HT-29 (cell line): ENCODE data around the gene FBXW11. TPM values are rescaled to one million over a fixed set of nuclear protein-coding genes. Genes with fewer than 3 reads are reported as not detected.

Source experiments
- DNase-seq: peaks from one replicate; pipeline ENCODE4 v3.0.0-alpha.2; 2015; ENCODE audit warnings: low spot score
- total RNA-seq: library from RNA; depleted of rRNA; stranded (reverse); fragments of >200 nt; shearing (Covaris generic); gene quantifications from 2 replicates; pipeline ENCODE4 v1.2.3, GENCODE V29; 2014

The FBXW11 gene
- total RNA-seq, 1 experiment from 2014 or later: 30.4 TPM

DNA sequence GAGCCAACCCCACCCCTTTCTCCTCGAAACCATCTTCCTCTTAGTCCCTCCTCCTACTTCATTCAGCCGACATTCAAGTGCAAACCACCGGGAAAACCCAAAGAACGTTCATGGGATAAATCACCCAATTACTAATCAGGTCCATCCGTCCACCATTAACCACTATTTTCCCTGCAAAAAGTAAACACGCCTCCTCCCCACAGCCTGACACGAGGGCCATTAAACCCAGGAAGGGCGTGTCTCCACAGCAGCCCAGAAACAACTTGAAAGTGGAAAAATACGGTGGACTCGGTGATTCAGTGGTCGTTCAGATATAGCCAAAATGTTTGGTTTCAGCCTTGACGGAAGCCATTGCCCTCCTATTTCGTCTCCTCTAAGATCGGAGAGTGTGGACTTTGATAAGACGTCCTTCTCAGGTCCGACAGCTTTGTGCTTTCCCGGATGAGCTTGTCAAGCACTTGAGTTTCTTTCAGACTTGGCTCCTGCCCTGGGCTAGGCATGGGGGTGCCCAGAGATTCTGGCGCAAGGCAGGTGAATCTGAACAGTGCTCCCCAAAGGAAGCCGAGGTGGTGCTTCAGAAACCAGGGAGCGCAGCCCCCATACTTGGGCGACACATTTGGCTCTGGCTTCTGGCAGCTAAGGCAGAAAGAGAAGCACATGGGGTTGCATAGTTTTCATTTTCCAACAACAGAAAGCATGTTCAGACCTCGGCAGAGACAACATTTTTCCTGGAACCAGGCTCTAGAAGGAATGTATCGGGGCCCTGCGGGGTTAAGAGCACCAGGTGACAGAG lies 164.3 kb downstream of the FBXW11 start:
- no peak for DNase-seq

DNA sequence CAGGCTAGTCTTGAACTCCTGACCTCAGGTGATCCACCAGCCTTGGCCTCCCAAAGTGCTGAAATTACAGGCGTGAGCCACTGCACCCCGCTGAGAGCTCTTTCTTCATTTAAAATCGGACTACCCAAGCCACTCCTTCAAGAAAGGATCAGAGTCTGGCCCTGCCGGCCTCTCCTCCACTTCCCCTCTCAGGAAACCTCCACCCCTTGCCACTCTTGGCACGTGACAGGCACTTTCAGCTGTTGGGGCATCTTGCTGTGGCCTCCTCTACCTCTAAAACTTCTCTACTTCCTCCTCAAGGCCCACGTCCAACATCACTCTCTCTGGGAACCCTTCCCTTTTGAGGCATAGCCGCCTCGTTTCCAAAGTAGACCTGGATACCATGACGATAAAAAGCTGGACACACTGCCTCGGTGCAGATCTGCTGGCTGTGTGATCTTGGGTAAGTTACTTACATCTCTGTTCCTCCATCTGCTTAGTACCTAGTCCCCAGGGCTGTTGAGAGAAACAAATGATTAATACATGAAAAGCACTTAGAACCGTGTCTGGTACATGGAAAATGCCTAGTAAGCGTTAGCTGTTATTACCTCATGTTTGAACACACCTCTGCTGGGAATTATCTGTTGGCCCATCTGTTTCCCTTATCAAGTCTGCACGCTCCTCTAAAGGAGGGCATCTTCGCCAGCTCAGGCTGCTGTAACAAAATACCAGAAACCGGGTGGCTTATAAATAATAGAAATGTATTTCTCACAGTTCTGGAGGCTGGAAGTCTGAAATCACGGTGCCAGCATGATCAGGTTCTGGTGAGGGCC lies 165.5 kb downstream of the FBXW11 start:
- DNase-seq: no peak

DNA sequence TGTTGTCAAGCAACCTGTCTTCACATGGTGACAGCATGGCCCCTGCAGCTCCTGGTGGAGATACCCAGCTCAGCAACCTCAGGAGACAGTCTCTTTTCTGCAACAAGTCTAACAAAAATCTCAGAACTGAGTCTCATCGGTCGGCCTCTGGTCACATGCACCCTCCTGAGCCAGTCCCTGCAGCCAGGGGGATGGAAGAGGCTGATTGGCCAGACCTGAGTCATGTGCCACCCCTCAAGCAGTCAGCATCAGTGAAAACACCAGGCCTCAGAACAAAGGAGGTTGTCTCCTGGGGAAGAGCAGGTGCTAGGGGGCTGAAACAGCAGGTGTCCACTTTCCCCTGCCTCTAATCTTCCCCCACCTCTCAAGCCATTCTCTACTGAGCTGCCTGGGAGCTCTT lies 166.4 kb downstream of the FBXW11 start:
- DNase-seq: no peak

DNA sequence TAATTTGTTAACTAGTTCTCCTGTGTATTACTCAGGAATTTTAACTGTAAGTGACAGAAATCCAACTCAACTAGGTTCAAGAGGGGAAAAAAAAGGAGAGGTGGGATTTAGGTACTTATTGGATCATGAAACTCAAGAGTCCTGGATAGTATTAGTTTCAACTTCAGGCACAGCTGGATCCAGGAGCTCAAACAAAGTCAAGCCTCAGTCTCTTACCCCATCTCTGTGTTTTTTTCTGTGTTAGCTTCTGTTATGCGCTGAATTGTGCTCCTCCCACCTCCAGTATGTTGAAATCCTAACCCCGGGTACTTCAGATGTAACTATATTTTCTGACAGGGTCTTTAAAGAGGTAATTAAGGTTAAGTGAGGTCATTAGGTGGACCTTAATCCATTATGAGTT lies 167.3 kb downstream of the FBXW11 start:
- DNase-seq: no peak

DNA sequence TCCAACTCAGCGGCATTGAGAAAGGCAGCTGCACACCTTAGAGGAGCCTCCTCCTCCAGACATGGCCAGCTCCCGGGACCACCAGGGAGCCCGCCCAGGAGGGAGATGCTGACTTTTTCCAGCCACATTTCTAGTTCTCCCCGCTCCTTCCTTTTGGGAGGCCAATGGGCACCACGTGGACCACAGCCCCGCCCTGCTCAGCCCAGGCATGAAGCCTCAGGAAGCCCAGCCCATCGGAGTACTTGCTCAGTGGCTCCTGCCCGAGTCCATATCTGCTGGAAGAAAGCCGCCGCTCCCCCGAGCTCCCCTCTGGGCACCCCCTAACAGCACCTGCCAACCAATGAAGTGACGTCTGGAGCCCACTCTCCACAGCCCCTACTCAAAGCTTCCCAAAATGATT lies 168.4 kb downstream of the FBXW11 start:
- DNase-seq: no peak

DNA sequence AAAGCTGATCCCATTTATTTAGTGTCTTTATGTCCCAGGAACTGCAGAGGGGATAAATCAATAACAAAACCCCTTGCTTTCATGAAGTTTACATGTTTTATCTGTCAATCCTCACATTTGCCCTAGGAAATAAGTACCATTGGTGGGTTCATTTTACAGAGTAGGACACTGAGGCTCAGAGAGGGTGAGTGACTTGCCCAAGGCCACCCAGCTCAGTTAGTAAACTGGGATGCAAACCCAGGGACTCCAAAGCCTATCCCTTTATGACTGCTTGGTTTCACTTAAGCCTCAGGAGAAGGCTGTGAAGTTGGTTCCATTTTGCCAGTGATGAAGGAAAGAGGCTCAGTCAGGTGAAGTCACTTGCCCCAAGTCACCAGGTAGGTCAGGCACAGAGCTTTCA lies 168.9 kb downstream of the FBXW11 start:
- no peak for DNase-seq

DNA sequence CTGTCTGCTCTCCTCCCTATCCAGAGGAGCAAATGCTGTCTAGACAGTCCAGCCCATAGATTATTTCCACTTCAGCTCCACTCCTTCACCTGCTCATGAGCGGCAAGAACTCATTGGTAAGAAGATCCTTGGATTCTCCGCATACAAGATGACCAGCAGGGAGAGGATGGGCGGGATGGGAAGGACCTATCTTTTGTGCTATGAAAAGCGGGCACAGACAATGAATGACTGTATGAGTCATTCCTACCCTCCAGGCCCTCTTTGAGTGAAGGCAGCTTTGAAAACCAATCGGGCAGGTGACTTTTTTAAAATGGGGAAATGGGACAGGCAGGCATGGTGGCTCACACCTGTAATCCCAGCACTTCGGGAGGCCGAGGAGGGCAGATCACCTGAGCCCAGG lies 171.4 kb downstream of the FBXW11 start:
- DNase-seq: no peak

DNA sequence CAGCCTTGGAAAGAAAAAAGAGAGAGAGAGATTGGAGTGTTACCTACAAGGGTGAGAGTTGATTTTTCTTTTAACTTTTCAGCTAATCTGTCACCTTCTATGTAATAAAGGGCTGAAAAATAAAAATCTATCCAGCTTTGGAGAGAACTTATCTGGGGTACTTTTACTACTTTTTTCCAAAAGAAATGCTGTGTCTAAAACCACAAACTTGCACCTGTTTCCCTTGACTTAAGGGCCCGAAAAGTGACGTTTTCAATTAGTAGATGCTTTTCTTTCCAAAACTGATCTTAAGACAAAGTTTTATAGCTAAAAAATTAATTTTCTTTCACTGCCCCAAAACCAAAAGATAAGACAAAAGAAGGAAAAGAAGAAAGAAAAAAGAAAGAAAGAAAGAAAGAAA lies 172.0 kb downstream of the FBXW11 start:
- DNase-seq: no peak

DNA sequence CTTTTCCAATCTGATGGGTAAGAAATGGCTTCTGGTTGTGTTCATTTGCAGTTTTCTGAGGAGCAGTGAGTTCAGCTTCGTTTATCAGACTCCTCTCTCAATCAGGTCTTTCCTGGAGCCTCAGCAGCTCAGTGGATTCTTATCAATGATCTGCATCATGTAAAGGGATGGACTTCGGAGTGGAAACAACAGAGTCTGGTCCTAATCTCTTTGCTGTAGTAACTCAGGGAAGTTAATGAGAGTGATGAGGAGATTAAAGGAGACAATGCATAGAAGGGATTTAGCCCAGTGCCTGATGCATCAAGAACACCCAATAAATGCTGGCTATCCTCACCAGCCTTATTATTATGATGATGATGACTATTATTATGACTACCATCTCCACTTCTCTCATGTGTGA lies 173.7 kb downstream of the FBXW11 start:
- no peak for DNase-seq

DNA sequence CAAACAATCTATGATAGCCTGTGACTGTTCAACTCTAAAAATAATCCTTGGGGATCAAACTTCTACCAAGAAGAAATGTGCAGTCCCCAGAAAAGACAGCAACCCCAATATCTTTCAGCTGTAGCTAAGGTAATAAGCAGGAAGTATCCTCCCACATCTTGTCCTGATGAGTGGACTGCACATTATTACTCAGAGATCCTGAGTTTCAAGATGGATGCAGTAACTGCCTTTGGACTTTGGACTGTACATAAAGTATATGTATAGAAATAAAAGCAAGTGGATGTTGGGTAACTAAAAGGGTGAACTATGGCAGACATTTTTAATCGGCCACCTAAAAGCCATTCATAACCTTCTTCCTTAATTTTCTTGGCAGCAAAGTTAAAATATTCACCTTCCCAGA lies 175.8 kb downstream of the FBXW11 start:
- peak; percentile 69 for DNase-seq

DNA sequence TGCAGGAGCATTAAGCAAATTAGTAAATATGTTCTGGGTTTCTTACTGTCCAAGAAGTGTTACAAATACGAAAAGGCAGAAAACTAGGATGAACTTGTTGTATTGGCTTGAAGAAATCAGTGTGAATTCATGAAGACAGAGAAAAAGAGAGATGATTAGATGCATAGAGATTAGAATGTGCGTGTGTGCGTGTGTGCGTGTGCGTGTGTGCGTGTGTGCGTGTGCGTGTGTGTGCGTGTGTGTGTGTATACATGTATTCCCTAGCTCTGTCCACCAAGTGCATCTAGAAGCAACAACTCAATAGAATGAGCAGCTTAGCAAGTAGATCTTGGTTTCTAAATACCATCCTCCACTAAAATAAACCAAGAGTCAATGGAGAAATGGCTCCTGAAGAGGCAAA lies 179.3 kb downstream of the FBXW11 start:
- DNase-seq: no peak

DNA sequence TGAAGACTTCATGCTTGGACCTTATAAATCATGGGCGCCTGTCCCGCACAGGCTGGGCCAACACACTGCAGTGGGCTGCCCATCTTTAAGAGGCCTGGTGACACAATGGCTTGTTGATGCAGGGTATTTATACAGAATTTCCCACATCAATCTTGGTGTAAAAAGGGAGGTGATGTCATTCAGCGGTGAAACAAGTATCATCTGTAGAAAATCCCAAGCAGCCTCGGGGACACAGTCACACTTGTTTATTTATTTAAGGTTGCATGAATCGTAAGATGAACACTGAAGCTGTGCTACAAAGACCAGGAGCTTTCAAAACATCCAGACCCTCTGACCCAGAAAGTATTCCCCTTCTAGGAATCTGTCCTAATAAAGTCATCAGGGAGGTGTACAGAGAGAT lies 180.3 kb downstream of the FBXW11 start:
- no peak for DNase-seq

DNA sequence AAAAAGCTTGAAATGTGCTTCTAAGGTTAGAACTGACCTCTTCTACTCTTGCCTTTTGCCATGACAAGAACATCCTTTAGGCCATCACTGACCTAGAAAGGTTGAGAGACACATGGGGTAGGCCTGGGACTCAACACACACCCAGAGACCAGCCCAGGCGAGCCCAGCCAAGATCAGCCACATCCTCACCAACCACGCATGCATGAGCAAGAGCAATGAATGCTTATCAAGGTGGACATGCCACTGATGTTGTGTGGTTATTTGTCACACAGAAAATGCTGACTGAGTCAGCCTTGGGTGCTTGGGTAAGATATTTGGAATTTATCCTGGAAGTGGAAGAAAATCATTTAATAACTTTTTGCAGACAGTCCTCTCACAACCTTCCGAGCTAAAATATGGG lies 181.4 kb downstream of the FBXW11 start:
- no peak for DNase-seq

DNA sequence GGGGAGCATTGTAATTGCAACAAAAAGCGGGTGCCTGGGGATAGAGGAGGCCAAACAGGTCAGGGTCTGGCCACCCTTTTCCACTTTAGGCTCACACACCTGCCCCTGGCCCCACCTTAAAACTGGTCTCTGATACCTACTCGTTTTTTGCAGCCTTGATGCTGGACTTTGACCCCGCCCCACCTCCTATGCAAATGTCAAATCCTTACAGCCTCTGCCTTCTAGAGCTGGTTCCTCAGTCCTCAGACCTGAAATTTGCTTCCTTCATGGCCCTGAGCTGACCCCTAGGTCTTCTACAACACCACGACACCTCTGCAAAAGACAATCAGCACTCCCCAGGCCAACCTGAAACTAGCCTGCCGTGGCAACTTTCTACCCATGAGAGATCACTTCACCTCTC lies 183.2 kb downstream of the FBXW11 start:
- peak; percentile 68 for DNase-seq

DNA sequence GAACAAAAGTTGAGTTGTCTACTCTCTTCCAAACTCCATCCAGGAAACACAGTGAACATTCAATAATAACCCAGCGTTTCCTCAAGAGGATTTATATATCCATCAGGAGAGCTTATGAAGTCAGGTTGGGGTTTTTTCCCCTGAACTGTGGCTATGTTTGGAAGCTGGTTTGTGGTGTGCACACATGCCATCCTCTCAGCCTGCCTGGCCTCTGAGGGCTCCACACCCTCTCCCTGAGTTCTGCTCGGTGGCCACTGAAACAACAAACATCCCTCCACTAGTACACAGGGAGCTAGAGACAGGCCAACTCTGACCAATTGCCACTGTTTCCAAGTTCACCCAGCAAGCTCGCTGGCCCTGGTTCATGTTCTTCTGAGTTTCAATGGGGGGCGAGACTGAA lies 185.2 kb downstream of the FBXW11 start:
- DNase-seq: no peak

DNA sequence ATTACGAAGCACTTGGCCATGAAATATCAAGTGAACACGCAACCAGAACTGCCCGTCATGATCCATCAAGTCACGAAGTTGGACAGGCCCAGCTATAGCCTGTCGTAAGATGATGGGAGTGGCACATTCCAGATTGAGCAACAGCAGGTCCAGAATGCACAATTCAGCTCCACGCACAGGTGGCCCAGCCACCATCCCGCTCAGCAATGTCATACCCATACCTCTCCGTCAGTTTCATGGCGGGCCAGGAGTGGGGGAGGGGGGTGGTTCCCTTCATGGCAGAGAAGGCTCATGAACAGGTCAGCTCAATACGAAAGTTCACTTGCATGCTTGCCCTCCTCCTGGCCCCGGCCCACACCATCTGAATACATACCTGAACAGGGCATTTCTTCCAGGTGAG lies 185.9 kb downstream of the FBXW11 start:
- no peak for DNase-seq

DNA sequence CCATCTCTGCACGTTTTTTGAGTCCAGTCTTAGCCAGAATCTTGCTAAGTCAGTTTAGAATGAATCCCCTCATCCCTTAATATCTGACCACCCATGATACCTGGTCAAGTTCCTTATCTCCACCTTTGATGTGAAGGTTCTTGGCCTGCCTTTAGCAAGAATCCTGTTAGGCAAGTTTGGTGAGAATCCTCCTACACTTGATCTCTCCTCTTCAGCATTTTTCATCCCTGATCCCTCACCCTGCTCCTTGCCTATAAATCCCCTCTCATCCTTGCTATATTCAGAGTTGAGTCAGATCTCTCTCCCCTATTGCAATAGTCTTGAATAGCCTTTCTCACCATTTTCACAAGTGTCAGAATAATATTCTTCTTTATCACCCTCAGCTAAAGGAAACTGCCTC lies 189.8 kb downstream of the FBXW11 start:
- no peak for DNase-seq

DNA sequence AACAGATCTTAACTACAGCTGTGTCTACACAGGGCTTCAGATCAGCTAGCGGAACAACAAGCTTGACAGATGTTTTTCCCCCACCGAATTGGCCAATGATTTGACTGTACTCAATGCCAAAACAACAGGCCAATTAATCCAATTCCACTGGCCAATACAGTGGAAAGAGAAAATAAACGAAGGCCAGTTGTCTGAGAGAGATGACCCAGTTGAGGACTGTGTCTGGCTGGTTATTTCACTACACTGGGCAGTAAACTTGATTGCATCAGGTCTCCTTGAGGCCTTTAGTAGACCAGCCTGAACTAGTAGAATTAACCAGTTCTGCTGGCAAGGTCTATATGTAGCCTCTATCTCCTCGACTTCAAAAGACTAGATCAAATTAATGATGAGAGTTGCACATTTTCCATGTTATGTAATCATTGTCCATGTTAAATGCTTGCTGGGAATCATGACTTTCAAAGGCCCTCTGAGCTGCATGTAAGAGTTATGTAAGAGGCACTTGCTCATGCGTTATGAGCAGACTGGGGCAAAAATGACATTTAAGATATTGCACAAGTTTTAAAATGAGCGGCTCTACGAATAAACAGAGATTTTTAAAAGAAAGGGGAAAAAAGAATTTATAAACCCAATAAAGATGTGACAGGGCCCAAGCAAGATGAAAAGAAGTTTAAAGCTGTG lies 192.5 kb downstream of the FBXW11 start:
- DNase-seq: no peak

DNA sequence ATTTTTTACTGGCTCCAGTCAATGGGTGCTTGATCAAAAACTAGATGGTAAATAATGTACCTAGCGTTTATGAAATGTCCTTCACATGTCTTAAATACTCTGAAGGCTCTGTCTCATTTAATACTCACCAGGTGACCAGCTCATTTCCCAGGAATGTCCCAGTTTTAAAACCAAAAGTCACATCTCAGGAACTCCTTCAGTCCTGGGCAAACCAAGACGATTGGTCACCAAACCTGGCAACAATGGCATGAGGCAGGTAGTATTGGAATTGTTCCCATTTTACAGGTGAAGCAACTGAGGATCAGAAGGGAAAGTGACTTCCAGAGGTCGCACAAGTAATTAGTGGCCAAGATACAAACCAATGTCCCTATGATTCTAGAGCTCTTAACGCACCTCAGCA lies 193.2 kb downstream of the FBXW11 start:
- DNase-seq: no peak
